OCI-LY1 (cell line): ENCODE data around the gene UBE2L6.

ENCODE experiments used
- EZH2 ChIP-seq: fragments of 200-600 bp; sonication (generic), shearing (Covaris generic); IDR thresholded peaks from 2 replicates; pipeline ENCODE4 v1.8.0; 2017; ENCODE audit warnings: borderline replicate concordance, mixed run types, mild to moderate bottlenecking, antibody characterized with exemption, low read length, moderate library complexity, mixed read lengths
- TF ChIP-seq, protein P1 (sequence below): fragments of 200-600 bp; sonication (generic), shearing (Covaris generic); IDR thresholded peaks from 2 replicates; pipeline ENCODE4 v1.5.1; 2017; ENCODE audit warnings: mild to moderate bottlenecking, antibody characterized with exemption, low read length, moderate library complexity, mixed read lengths

DNA sequence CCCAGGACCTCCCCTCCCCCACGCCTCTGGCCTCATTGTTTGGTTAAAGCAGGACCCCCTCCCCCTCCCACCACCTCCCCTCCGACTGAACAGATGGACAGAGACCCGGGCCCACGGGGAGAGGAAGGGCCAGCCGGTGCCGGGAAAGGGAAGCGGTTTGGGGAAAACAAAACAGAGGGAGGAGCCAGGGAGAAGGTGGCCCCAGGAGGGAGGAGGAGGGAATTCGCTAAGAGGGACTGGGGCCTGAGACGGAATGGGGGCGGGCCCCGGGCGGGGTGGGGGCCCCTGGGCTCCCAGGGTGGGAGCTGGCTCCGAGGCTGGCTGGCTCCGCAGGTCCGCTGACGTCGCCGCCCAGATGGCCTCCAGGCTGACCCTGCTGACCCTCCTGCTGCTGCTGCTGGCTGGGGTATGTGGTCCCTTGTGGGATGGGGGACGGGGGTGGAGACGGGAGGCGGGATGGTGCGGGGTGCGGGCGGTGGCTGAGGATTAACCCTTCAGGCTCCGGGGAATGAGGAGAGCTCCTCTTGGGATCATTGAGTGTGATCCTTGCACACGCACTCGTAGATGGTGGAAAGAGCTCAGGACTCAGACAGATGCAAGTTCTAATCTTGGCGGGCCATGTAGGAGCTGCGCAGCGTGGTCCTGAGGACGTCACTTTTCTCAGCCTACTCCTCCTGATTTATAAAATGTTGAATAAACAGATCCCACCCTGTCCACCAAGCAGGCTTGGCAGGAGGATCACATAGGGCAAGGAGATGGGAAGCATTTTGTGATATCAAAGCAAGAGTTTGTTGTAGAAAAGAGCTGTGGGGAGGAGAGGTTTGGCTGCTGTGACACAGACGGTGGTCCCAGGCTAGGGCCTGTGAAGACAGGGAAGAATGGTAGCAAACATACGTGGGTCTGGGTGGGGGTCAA lies 30.7 kb upstream of the UBE2L6 start:
- TF ChIP-seq, protein P1, sequence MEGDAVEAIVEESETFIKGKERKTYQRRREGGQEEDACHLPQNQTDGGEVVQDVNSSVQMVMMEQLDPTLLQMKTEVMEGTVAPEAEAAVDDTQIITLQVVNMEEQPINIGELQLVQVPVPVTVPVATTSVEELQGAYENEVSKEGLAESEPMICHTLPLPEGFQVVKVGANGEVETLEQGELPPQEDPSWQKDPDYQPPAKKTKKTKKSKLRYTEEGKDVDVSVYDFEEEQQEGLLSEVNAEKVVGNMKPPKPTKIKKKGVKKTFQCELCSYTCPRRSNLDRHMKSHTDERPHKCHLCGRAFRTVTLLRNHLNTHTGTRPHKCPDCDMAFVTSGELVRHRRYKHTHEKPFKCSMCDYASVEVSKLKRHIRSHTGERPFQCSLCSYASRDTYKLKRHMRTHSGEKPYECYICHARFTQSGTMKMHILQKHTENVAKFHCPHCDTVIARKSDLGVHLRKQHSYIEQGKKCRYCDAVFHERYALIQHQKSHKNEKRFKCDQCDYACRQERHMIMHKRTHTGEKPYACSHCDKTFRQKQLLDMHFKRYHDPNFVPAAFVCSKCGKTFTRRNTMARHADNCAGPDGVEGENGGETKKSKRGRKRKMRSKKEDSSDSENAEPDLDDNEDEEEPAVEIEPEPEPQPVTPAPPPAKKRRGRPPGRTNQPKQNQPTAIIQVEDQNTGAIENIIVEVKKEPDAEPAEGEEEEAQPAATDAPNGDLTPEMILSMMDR, result no peak
- no peak for TF ChIP-seq EZH2
